ENCODE results near the gene COX10.

GRCh38 chr17:14197057-14197456 lies 127.8 kb downstream of the COX10 start:
- TF ChIP-seq CTCF (conservative IDR thresholded peaks at IDR 0.05; ENCODE audit: low read depth, low read length): no peak
- TF ChIP-seq EZH2 (IDR thresholded peaks at IDR 0.05; ENCODE audit: borderline replicate concordance, low read depth, low read length, poor library complexity, severe bottlenecking): no peak
